HepG2 (cell line): ENCODE results near the gene CUL9.

Experiments
- CEBPB ChIP-seq: IDR thresholded peaks from 2 replicates; pipeline ENCODE4 v1.6.1; 2011; ENCODE audit warnings: low read depth, low read length, improper control_type of control experiment, borderline replicate concordance
- MLX ChIP-seq: IDR thresholded peaks from 2 replicates; pipeline ENCODE4 v1.6.1; 2016
- POLR2AphosphoS5 ChIP-seq: IDR thresholded peaks from 2 replicates; pipeline ENCODE4 v1.6.1; 2012; ENCODE audit warnings: low read depth, low read length
- TF ChIP-seq, protein P1 (sequence below): IDR thresholded peaks from 2 replicates; pipeline ENCODE4 v1.6.1; 2016; ENCODE audit warnings: low read depth, missing genetic modification reagents, missing compliant biosample characterization

- TF ChIP-seq, protein P1, sequence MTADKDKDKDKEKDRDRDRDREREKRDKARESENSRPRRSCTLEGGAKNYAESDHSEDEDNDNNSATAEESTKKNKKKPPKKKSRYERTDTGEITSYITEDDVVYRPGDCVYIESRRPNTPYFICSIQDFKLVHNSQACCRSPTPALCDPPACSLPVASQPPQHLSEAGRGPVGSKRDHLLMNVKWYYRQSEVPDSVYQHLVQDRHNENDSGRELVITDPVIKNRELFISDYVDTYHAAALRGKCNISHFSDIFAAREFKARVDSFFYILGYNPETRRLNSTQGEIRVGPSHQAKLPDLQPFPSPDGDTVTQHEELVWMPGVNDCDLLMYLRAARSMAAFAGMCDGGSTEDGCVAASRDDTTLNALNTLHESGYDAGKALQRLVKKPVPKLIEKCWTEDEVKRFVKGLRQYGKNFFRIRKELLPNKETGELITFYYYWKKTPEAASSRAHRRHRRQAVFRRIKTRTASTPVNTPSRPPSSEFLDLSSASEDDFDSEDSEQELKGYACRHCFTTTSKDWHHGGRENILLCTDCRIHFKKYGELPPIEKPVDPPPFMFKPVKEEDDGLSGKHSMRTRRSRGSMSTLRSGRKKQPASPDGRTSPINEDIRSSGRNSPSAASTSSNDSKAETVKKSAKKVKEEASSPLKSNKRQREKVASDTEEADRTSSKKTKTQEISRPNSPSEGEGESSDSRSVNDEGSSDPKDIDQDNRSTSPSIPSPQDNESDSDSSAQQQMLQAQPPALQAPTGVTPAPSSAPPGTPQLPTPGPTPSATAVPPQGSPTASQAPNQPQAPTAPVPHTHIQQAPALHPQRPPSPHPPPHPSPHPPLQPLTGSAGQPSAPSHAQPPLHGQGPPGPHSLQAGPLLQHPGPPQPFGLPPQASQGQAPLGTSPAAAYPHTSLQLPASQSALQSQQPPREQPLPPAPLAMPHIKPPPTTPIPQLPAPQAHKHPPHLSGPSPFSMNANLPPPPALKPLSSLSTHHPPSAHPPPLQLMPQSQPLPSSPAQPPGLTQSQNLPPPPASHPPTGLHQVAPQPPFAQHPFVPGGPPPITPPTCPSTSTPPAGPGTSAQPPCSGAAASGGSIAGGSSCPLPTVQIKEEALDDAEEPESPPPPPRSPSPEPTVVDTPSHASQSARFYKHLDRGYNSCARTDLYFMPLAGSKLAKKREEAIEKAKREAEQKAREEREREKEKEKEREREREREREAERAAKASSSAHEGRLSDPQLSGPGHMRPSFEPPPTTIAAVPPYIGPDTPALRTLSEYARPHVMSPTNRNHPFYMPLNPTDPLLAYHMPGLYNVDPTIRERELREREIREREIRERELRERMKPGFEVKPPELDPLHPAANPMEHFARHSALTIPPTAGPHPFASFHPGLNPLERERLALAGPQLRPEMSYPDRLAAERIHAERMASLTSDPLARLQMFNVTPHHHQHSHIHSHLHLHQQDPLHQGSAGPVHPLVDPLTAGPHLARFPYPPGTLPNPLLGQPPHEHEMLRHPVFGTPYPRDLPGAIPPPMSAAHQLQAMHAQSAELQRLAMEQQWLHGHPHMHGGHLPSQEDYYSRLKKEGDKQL (CRISPR knock-in tag) = no peak
- no peak for TF ChIP-seq MLX (CRISPR knock-in tag)
- TF ChIP-seq CEBPB = no peak
- no peak for TF ChIP-seq POLR2AphosphoS5
Observed at GRCh38 chr6:43220439-43220951, 38.5 kb downstream of the CUL9 start.
